Right kidney (tissue), 1 donor: ENCODE measurements around the gene WWP2.

Experiments used
- DNase-seq: peaks from one replicate; pipeline ENCODE4 v3.0.0-alpha.2; 2016

Gene WWP2

GRCh38 chr16:69890114-69890891 is 128.2 kb downstream of the WWP2 start:
- peak; percentile 67 for DNase-seq

- no peak for DNase-seq
Measured at GRCh38 chr16:69890892-69891282, 128.8 kb downstream of the WWP2 start.

GRCh38 chr16:69892378-69892777 is 130.2 kb downstream of the WWP2 start:
- no peak for DNase-seq

- no peak for DNase-seq
Measured at GRCh38 chr16:69893106-69893505, 131.0 kb downstream of the WWP2 start.

GRCh38 chr16:69894676-69895075 is 132.5 kb downstream of the WWP2 start:
- DNase-seq: no peak

GRCh38 chr16:69903865-69904415 is 141.8 kb downstream of the WWP2 start:
- no peak for DNase-seq

- no peak for DNase-seq
Measured at GRCh38 chr16:69904495-69905170, 142.5 kb downstream of the WWP2 start.

- DNase-seq: no peak
Measured at GRCh38 chr16:69905171-69905555, 143.0 kb downstream of the WWP2 start.

- DNase-seq: no peak
Measured at GRCh38 chr16:69906838-69907401, 144.8 kb downstream of the WWP2 start.

GRCh38 chr16:69909043-69909442 is 146.9 kb downstream of the WWP2 start:
- no peak for DNase-seq

- no peak for DNase-seq
Measured at GRCh38 chr16:69909760-69910159, 147.6 kb downstream of the WWP2 start.

- no peak for DNase-seq
Measured at GRCh38 chr16:69910964-69911363, 148.8 kb downstream of the WWP2 start.

- DNase-seq: no peak
Measured at GRCh38 chr16:69916462-69916861, 154.3 kb downstream of the WWP2 start.

- no peak for DNase-seq
Measured at GRCh38 chr16:69917311-69917710, 155.2 kb downstream of the WWP2 start.

GRCh38 chr16:69917739-69918138 is 155.6 kb downstream of the WWP2 start:
- no peak for DNase-seq

- no peak for DNase-seq
Measured at GRCh38 chr16:69918241-69918640, 156.1 kb downstream of the WWP2 start.

- DNase-seq: no peak
Measured at GRCh38 chr16:69921127-69921526, 159.0 kb downstream of the WWP2 start.

- DNase-seq: no peak
Measured at GRCh38 chr16:69922200-69922599, 160.1 kb downstream of the WWP2 start.

- DNase-seq: no peak
Measured at GRCh38 chr16:69924041-69924775, 162.1 kb downstream of the WWP2 start.

- DNase-seq: peak; percentile 57
Measured at GRCh38 chr16:69924777-69925191, 162.7 kb downstream of the WWP2 start.

GRCh38 chr16:69925311-69925710 is 163.2 kb downstream of the WWP2 start:
- DNase-seq: no peak

GRCh38 chr16:69926241-69926640 is 164.1 kb downstream of the WWP2 start:
- no peak for DNase-seq
